Heart right ventricle (tissue), 16 donors: Measurements from ENCODE around the gene FUBP3. TPM values are rescaled to one million over a fixed set of nuclear protein-coding genes. Genes with fewer than 3 reads are reported as not detected.
A peak's percentile ranks its signal among the peaks of the same experiment; 100 is the strongest.

Experiments
- ATAC-seq, 8 donors: fragments of 200-7000 bp; cut with Tn5 transposase; one replicate each; pipeline ENCODE4 v1.9.1; 2020; ENCODE audit warnings: mild to moderate bottlenecking in 8 of 8, moderate library complexity in 8 of 8, moderate number of reproducible peaks in 1 of 8
- DNase-seq, 2 donors: peaks; one replicate each; pipeline ENCODE4 v3.0.0-alpha.2; 2020
- H3K27ac ChIP-seq, 10 donors: fragments of 200-600 bp; sonication (generic) in 2 of 10; one replicate each; pipeline versions ENCODE4 v1.5.0 to v1.8.0; 2020 to 2022; ENCODE audit warnings: mild to moderate bottlenecking in 3 of 10
- H3K27me3 ChIP-seq, 7 donors: fragments of 200-600 bp; one replicate each; pipeline ENCODE4 v1.8.0; 2021 to 2022; ENCODE audit warnings: mild to moderate bottlenecking in 2 of 7
- H3K36me3 ChIP-seq, 9 donors: fragments of 200-600 bp; sonication (generic) in 1 of 9; one replicate each; pipeline versions ENCODE4 v1.5.0 to v1.8.0; 2020 to 2022; ENCODE audit warnings: mild to moderate bottlenecking in 2 of 9
- H3K4me1 ChIP-seq, 9 donors: fragments of 200-600 bp; sonication (generic) in 1 of 9; one replicate each; pipeline versions ENCODE4 v1.5.0 to v1.8.0; 2020 to 2022; ENCODE audit warnings: mild to moderate bottlenecking in 4 of 9
- H3K4me3 ChIP-seq, 10 donors: fragments of 200-600 bp; sonication (generic) in 2 of 10; one replicate each; pipeline versions ENCODE4 v1.5.0 to v1.8.0; 2020 to 2022; ENCODE audit warnings: mild to moderate bottlenecking in 7 of 10, moderate library complexity in 2 of 10
- H3K9me3 ChIP-seq, 11 donors: fragments of 200-600 bp in 10 of 11; sonication (generic) in 2 of 11; one replicate each; pipeline versions ENCODE4 v1.5.0 to v1.8.0; 2013 to 2022; ENCODE audit warnings: mild to moderate bottlenecking in 2 of 11, control low read depth in 1 of 11, moderate library complexity in 1 of 11
- CTCF ChIP-seq, 9 donors: fragments of 200-600 bp; sonication (generic) in 2 of 9; IDR thresholded peaks; one replicate each; pipeline versions ENCODE4 v1.5.0 to v1.8.0; 2021 to 2022; ENCODE audit warnings: antibody characterized with exemption in 9 of 9, mild to moderate bottlenecking in 5 of 9, moderate library complexity in 1 of 9
- whole genome bisulfite sequencing, 2 donors: extraction: QIAGEN DNeasy Blood & Tissue Kit; methylation state at CpG; one replicate each; pipeline ENCODE4 v1.1.7; 2013; ENCODE audit warnings: inconsistent platforms in 1 of 2; 5-methylcytosine and 5-hydroxymethylcytosine counted together
- intact Hi-C, 10 donors: fragments of 100-400 bp; cut with DNase I; formaldehyde crosslinking; loops; one replicate each; pipeline versions ENCODE4 v1.11.1 to v1.14.2; 2022
- polyA plus RNA-seq, 2 donors: library from polyadenylated mRNA; stranded (reverse); fragments of 200-250 nt; gene quantifications; one replicate each; pipeline ENCODE4 v1.2.3, GENCODE V29; 2013
- total RNA-seq, 10 donors: library from RNA; stranded (reverse); fragmentation: NEBNext Ultra II Directional in 3 of 10; extraction: Animal tissue kit (Norgen Biotek cat#: 25700) in 3 of 10; gene quantifications; one replicate each; pipeline versions ENCODE4 v1.2.1 to v1.2.4, GENCODE V29; 2021 to 2023
- donor health status: Arrhythmogenic right ventricular cardiomyopathy.
- donor health status: ischemic (EF 13 %, LVEDD 7.1; RV severe dilation, severe dysfunction).
- donor health status: healthy with polysubstance abuse.
- donor health status: DM: no; HTN: yes; CAD: no.
- donor health status: DM: no; HTN: no; CAD: no.
- donor health status: ischemic (EF 25% LVEDD 6.9; RV normal size, moderate dysfunction).
- donor health status: ischemic (EF 25% LVEDD 5.7; RV mildly dilated, moderate dysfunction).
- donor health status: healthy.
- donor health status: DM: yes; HTN: yes; CAD: no.
- donor health status: Ischemic cardiomyopathy.
- donor health status: ischemic (EF 35%, LVEDD 5.7; RV mildly dilated, moderate dysfunction).
- donor health status: nonischemic (EF 11% LVEDD 7.7; RV severe dilation, severe dysfunction).
- donor health status: DM: yes; HTN: yes; CAD: no.
- donor health status: PGD.
- donor health status: ischemic (EF 29% LVEDD 5.4; RV normal size, mild dysfunction).
- donor health status: nonischemic (EF 23%, LVEDD 6.1; RV moderate dilation, normal function).

Gene FUBP3
- total and polyA plus RNA-seq, 12 donors: 16.8 to 40.3 (median 26.9) TPM

- Histone ChIP-seq H3K27me3 (no peaks in the 10 kb centered on the region), H3K36me3 (no peaks in the 10 kb centered on the region), H3K9me3 (no peaks in the 10 kb centered on the region), H3K27ac (no peak overlapping the region), H3K4me3 (no peak overlapping the region), H3K4me1 (no peaks in the 10 kb centered on the region)
- DNase-seq (no peak), ATAC-seq (no peak)
- WGBS, 2 donors: 88 to 91% methylated on average over 7 of the region's 7 CpGs
- no peak for TF ChIP-seq CTCF (IDR thresholded peaks at IDR 0.05)
- intact Hi-C loops: no loop called here
Measured at GRCh38 chr9:130563797-130564196, 15.6 kb upstream of the FUBP3 start.

- Histone ChIP-seq H3K4me3 (no peak overlapping the region), H3K9me3 (no peaks in the 10 kb centered on the region), H3K27me3 (no peaks in the 10 kb centered on the region), H3K36me3 (no peaks in the 10 kb centered on the region), H3K4me1 (no peaks in the 10 kb centered on the region), H3K27ac (no peak overlapping the region)
- no peak for DNase-seq
- WGBS, 2 donors: 75 to 77% methylated on average over 3 of the region's 3 CpGs
- intact Hi-C loops: no loop called here
- no peak for ATAC-seq
- TF ChIP-seq CTCF (IDR thresholded peaks at IDR 0.05): no peak
Measured at GRCh38 chr9:130565792-130566191, 13.6 kb upstream of the FUBP3 start.

GRCh38 chr9:130570208-130570607 lies 9.2 kb upstream of the FUBP3 start:
- Histone ChIP-seq H3K27ac (no peak overlapping the region), H3K27me3 (no peaks in the 10 kb centered on the region), H3K9me3 (no peaks in the 10 kb centered on the region), H3K4me1 (peaks cover 0 to 4% (median 0%) of the 10 kb centered on the region in 9 donors), H3K36me3 (no peaks in the 10 kb centered on the region), H3K4me3 (no peak overlapping the region)
- TF ChIP-seq CTCF (IDR thresholded peaks at IDR 0.05): no peak
- ATAC-seq (no peak), DNase-seq (no peak)
- intact Hi-C loops: loop anchor here in 1 of 10 donors (10.0 kb wide), 1 partner anchor 105 kb away; no protein-coding TSS in a partner anchor
- 81 to 82% methylated on average over 10 of the region's 10 CpGs for WGBS, 2 donors

GRCh38 chr9:130575514-130575913 lies 3.9 kb upstream of the FUBP3 start:
- H3K36me3 ChIP-seq: no peaks in the 10 kb centered on the region
- H3K4me3 ChIP-seq: no peak overlapping the region
- ATAC-seq (no peak), DNase-seq (no peak)
- H3K27ac ChIP-seq: peak overlapping the region in 5 of 10 donors; percentile 24 to 54 (median 35)
- H3K4me1 ChIP-seq: peaks cover 3 to 35% (median 17%) of the 10 kb centered on the region in 9 donors
- no peaks in the 10 kb centered on the region for H3K27me3 ChIP-seq
- WGBS, 2 donors: 58 to 59% methylated on average over 3 of the region's 3 CpGs
- no peaks in the 10 kb centered on the region for H3K9me3 ChIP-seq
- no peak for TF ChIP-seq CTCF (IDR thresholded peaks at IDR 0.05)
- intact Hi-C loops: loop anchor here in 2 of 10 donors (5.0 to 10.0 kb wide), 3 partner anchors 38 to 111 kb away; no protein-coding TSS in a partner anchor
